Ishikawa (cell line): Measurements from ENCODE around the gene TRDMT1.

Experiments used
- CEBPB ChIP-seq: IDR thresholded peaks from 2 replicates; pipeline ENCODE4 v1.6.1; 2012
- CREB1 ChIP-seq: IDR thresholded peaks from 2 replicates; pipeline ENCODE4 v1.6.1; 2012; ENCODE audit warnings: low read depth
- EGR1 ChIP-seq: IDR thresholded peaks from 2 replicates; pipeline ENCODE4 v1.6.1; 2012
- EP300 ChIP-seq: IDR thresholded peaks from 2 replicates; pipeline ENCODE4 v1.6.1; 2012; ENCODE audit warnings: borderline replicate concordance
- FOXM1 ChIP-seq: IDR thresholded peaks from 2 replicates; pipeline ENCODE4 v1.6.1; 2012; ENCODE audit warnings: low read depth, borderline replicate concordance
- MAX ChIP-seq: IDR thresholded peaks from 2 replicates; pipeline ENCODE4 v1.6.1; 2012
- NFIC ChIP-seq: IDR thresholded peaks from 2 replicates; pipeline ENCODE4 v1.6.1; 2012
- RAD21 ChIP-seq: IDR thresholded peaks from 2 replicates; pipeline ENCODE4 v1.6.1; 2012; ENCODE audit warnings: low read depth
- TAF1 ChIP-seq: IDR thresholded peaks from 2 replicates; pipeline ENCODE4 v1.6.1; 2012; ENCODE audit warnings: low read depth, mild to moderate bottlenecking
- TCF12 ChIP-seq: IDR thresholded peaks from 2 replicates; pipeline ENCODE4 v1.6.1; 2012; ENCODE audit warnings: low read depth
- YY1 ChIP-seq: IDR thresholded peaks from 2 replicates; pipeline ENCODE4 v1.6.1; 2012; ENCODE audit warnings: low read depth
- ZBTB7A ChIP-seq: IDR thresholded peaks from 2 replicates; pipeline ENCODE4 v1.6.1; 2012; ENCODE audit warnings: low read depth
- TF ChIP-seq, protein P1 (sequence below): IDR thresholded peaks from 2 replicates; pipeline ENCODE4 v1.6.1; 2012; ENCODE audit warnings: low read depth, mild to moderate bottlenecking
- TF ChIP-seq, protein P2 (sequence below): IDR thresholded peaks from 2 replicates; pipeline ENCODE4 v1.6.1; 2012

- TF ChIP-seq YY1 (no peak), TAF1 (no peak), CEBPB (no peak), ZBTB7A (no peak), RAD21 (no peak), EP300 (no peak), EGR1 (no peak), NFIC (no peak), FOXM1 (no peak), MAX (no peak), CREB1 (no peak), TCF12 (no peak)
- TF ChIP-seq, protein P1, sequence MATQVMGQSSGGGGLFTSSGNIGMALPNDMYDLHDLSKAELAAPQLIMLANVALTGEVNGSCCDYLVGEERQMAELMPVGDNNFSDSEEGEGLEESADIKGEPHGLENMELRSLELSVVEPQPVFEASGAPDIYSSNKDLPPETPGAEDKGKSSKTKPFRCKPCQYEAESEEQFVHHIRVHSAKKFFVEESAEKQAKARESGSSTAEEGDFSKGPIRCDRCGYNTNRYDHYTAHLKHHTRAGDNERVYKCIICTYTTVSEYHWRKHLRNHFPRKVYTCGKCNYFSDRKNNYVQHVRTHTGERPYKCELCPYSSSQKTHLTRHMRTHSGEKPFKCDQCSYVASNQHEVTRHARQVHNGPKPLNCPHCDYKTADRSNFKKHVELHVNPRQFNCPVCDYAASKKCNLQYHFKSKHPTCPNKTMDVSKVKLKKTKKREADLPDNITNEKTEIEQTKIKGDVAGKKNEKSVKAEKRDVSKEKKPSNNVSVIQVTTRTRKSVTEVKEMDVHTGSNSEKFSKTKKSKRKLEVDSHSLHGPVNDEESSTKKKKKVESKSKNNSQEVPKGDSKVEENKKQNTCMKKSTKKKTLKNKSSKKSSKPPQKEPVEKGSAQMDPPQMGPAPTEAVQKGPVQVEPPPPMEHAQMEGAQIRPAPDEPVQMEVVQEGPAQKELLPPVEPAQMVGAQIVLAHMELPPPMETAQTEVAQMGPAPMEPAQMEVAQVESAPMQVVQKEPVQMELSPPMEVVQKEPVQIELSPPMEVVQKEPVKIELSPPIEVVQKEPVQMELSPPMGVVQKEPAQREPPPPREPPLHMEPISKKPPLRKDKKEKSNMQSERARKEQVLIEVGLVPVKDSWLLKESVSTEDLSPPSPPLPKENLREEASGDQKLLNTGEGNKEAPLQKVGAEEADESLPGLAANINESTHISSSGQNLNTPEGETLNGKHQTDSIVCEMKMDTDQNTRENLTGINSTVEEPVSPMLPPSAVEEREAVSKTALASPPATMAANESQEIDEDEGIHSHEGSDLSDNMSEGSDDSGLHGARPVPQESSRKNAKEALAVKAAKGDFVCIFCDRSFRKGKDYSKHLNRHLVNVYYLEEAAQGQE, result no peak
- TF ChIP-seq, protein P2, sequence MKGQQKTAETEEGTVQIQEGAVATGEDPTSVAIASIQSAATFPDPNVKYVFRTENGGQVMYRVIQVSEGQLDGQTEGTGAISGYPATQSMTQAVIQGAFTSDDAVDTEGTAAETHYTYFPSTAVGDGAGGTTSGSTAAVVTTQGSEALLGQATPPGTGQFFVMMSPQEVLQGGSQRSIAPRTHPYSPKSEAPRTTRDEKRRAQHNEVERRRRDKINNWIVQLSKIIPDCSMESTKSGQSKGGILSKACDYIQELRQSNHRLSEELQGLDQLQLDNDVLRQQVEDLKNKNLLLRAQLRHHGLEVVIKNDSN, result no peak
Observed at GRCh38 chr10:17140386-17140761, 61.1 kb downstream of the TRDMT1 start.
